Measurements from ENCODE around the gene DPF3.

GRCh38 chr14:72898448-72898847 lies 4.5 kb upstream of the DPF3 start:
- TF ChIP-seq CTCF (IDR thresholded peaks at IDR 0.05), result no peak
- TF ChIP-seq POLR2A (IDR thresholded peaks at IDR 0.05), result no peak

Data from heart left ventricle (tissue), 13 donors.